Retinal pigment epithelial cell (primary cell): ENCODE results near the gene RAB31.

Source experiments
- DNase-seq: peaks from one replicate; pipeline ENCODE4 v3.0.0-alpha.2; 2010; ENCODE audit warnings: low read depth
- H3K4me3 ChIP-seq: 2 replicates; pipeline ENCODE4 v1.5.1; 2011; ENCODE audit warnings: mild to moderate bottlenecking, low read length, control low read depth, moderate library complexity
- TF ChIP-seq, protein P1 (sequence below): conservative IDR thresholded peaks from 2 replicates; pipeline ENCODE4 v1.5.1; 2011; ENCODE audit warnings: low read depth, low read length, control low read depth, inconsistent platforms

RAB31 gene

DNA sequence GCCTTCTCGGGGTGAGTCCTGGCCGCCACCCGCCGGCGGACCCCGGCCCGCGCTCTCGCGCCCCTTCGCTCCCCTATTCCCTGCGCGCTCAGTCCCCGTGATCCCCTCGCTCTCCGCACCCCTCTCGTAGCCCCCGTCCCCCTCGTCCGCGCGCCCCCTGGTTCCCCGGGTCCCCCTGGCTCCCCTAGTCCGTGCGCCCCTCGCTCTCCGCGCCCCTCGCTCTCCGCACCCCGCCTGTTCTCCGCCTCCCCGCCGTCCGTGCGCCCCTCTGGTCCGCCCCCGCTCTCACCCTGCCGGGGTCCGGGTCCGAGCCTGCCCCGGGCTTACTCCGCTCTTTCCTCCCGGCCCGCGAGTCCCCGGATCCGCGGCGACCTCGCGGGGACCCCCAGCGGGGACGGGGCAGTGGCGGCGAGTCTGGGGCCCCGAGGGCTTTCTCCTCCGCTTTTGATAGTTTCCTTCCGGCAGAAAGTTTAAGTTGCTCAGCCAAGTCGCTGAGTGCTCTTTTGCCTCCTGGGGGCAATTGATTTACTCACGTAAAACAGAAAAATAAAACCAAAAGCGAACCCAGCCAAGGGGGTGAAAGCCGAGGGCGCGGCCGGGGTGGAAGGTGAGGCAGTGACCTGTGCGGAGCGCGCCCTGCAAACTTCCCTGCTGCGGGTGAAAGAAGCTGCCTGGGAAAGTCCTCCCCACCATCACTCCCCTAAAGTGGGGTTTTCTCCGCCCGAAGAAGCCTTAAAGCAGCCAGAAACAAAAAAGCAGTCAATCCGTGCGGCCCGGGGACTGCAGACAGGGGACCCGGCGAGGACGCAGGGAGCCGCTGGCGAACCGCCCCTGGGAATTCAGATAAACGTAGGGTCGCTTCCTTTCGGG is 568 bp downstream of the RAB31 start:
- DNase-seq: no peak
- H3K4me3 ChIP-seq: peak overlapping the region; percentile 71
- TF ChIP-seq, protein P1, sequence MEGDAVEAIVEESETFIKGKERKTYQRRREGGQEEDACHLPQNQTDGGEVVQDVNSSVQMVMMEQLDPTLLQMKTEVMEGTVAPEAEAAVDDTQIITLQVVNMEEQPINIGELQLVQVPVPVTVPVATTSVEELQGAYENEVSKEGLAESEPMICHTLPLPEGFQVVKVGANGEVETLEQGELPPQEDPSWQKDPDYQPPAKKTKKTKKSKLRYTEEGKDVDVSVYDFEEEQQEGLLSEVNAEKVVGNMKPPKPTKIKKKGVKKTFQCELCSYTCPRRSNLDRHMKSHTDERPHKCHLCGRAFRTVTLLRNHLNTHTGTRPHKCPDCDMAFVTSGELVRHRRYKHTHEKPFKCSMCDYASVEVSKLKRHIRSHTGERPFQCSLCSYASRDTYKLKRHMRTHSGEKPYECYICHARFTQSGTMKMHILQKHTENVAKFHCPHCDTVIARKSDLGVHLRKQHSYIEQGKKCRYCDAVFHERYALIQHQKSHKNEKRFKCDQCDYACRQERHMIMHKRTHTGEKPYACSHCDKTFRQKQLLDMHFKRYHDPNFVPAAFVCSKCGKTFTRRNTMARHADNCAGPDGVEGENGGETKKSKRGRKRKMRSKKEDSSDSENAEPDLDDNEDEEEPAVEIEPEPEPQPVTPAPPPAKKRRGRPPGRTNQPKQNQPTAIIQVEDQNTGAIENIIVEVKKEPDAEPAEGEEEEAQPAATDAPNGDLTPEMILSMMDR: no peak

DNA sequence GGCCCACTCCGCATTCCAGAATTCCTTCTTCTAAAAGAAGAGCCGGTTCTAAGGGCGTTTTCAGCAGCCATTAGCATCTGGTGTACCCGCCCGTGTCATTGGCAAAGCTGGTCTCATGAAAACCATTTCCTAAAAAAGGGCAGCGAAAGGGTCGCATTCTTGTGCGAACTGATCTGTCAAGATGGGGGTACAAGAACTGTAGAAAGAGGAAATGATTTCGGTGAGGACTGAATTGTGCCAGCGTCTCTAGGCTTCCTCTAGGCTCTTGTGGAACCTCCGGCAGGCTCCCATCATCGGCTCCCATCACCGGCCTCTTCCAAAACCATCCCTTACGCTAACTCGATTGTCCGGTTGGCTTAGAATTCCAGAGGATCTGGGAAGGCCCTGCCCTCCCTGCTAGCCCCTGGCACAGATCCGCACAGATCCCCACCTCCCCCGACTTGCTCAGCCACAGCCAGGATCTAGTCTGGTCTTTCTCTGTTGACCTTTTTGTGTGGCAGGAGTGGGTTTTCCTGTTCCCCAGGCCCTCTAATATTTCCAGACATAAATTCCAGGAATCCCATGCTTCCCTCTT is 1.3 kb downstream of the RAB31 start:
- H3K4me3 ChIP-seq: peak overlapping the region; percentile 71
- TF ChIP-seq, protein P1: no peak
- DNase-seq: no peak

GRCh38 chr18:9710037-9710436 is 1.9 kb downstream of the RAB31 start:
- no peak for DNase-seq
- TF ChIP-seq, protein P1: no peak
- H3K4me3 ChIP-seq: no peak overlapping the region

GRCh38 chr18:9711361-9712129 is 3.4 kb downstream of the RAB31 start:
- TF ChIP-seq, protein P1: no peak
- no peak overlapping the region for H3K4me3 ChIP-seq
- no peak for DNase-seq

DNA sequence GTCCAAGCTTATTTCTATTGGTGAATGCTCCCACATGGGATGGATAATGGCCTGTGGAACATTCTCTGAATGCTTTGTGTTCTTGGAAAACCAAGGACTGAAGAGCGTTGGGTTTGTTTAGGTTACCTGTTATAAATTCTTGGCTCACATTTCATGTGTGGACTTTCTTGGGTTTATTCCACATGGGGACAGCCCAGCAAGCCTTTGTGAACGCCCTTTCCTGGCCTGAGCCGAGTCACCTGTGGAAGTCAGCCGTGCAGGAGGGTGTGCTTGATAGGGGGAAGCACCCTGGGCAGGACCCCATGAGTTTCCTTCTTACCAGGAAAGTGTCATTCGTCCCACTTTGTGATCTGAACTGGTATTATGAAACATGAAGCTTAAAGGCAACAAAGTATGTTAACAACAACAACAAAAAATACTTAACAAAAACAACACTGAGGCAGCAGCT is 4.1 kb downstream of the RAB31 start:
- no peak for DNase-seq
- no peak overlapping the region for H3K4me3 ChIP-seq
- TF ChIP-seq, protein P1: no peak

DNA sequence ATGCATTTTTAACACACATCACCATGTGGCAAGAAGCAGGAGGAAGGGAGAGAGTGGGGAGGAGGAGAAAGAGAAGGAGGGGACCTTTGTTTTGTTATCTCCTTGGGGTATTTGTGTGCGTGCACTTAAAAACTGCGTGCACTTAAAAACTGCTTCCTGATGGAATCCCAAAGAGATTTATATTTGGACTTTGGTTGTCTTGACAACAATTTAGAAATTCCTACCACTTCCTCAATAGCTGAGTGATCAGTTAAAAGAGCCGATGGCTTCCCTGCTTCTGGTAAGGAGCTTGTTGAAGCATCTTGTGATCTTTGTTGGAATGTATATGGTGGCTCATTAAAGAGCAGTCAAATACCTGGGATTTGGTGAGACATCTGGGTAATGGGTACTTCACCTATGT is 4.5 kb downstream of the RAB31 start:
- TF ChIP-seq, protein P1: no peak
- no peak overlapping the region for H3K4me3 ChIP-seq
- no peak for DNase-seq
